GM10248 (cell line): ENCODE results near the gene GALNT15.

Source experiments
- CTCF ChIA-PET: fragments of 300-600 bp; sonication (Branson Sonifier 250); formaldehyde crosslinking; extraction: SDS; loops from one replicate; lab custom pipeline; 2021; ENCODE audit warnings: antibody characterized with exemption; lab: Yijun Ruan, JAX
- POLR2A ChIA-PET: fragments of 350-650 bp; sonication (Branson Sonifier 250); formaldehyde crosslinking; extraction: SDS; loops from one replicate; lab custom pipeline; 2020; ENCODE audit warnings: antibody characterized with exemption; lab: Yijun Ruan, JAX
- DNase-seq: peaks from one replicate; pipeline ENCODE4 v3.0.0; 2012; ENCODE audit errors: extremely low spot score
- CTCF ChIP-seq: IDR thresholded peaks from 2 replicates; pipeline ENCODE4 v1.5.1; 2012; ENCODE audit warnings: mild to moderate bottlenecking, low read depth; ENCODE audit errors: extremely low read depth, missing control alignments, control extremely low read depth

The GALNT15 gene

DNA sequence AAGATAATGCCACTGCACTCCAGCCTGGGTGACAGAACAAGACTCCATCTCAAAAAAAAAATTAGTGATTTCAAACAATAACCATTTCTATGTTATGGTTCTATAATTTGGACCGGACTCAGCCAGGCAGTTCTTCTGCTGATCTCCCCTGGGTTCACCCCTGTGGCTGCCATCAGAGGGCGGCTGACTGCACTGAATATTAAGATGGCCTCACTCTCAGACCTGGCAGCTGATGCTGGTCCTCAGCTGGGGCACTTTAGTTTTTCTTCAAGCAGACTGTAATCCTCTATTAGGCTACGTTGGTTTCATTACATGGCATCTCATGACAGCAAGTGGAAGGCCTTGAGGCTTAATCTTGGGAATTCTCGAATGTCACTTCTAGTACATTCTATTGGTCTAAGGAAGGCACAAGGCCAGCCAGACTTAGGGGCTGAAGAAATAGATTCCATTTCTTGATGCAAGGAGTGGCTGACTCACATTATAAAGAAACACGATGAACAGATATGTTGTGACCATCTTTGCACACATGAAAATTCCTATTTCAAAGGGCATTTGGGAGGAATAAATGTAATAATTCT lies 12.8 kb downstream of the GALNT15 start:
- CTCF ChIA-PET: no interaction called here
- POLR2A ChIA-PET: no interaction called here
- no peak for TF ChIP-seq CTCF
- no peak for DNase-seq

DNA sequence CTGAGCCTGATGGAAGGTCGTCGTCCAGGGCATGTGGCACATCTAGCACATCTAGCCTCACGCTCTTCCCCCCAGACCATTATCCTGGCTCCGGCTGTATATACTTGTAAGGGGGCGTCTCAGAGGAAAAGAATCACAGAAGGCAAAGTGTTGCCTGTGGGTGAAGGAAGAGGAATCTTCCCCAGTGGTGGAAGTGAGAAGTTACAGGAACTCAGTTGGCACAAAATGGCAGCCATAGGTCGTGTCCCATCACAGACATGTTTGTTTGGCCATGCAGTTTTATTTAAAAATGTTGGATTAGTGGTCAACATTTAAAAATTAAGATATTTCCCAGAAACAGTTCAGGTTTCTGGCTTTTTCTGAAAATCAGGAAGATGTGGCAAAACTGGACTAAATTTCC lies 13.6 kb downstream of the GALNT15 start:
- DNase-seq: no peak
- ChIA-PET POLR2A (no interaction called here), CTCF (interaction anchor here (2.6 kb wide), 1 partner anchor 10 kb away, joined by 10 read pairs; no protein-coding TSS in a partner anchor)
- TF ChIP-seq CTCF: no peak

DNA sequence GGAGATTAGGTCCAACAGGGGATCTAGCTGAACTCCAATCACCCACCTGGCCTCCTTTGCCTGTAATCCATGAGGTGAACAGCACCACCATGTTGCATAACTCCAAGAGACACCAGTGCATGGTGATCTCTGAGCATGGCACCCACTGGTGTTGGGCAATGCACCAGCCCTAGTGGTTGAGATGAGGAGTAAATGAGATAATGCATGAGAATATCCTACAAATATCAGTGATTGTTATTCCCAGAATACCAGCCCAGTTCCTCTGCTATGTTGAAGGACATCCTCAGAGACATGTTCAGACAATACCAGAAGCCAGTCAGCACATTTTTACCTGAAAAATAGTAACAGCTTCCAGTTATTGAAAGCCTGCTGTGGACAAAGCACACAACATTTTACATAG lies 14.7 kb downstream of the GALNT15 start:
- ChIA-PET CTCF (interaction anchor here (0.7 to 2.6 kb wide), 5 partner anchors 8 to 58 kb away, joined by 3 to 10 read pairs (median 5); no protein-coding TSS in a partner anchor), POLR2A (no interaction called here)
- no peak for TF ChIP-seq CTCF
- no peak for DNase-seq

DNA sequence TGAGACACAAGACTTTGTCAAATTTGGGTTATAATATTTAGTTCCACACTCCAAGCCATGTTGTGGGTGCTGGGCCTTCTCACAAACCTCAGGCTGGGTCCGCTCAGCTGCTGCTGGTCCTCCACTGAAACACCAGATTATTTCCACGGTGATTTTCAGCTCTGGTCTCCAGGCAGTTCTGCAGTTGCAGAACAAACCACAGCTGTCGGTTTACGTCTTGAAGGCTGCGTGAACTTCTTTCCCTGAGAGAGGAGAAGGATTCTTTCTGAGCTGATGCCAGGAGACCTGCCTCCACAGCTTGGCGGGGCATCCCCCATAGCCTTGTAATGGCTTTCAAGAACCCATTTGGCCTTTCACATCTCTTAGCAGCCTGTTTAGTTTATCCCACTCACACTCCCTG lies 16.2 kb downstream of the GALNT15 start:
- DNase-seq: no peak
- TF ChIP-seq CTCF: no peak
- POLR2A ChIA-PET: interaction anchor here (0.7 kb wide), 1 partner anchor 16 kb away, joined by 4 read pairs; the partner anchor contains the start of gene GALNT15
- CTCF ChIA-PET: interaction anchor here (2.0 to 2.6 kb wide), 2 partner anchors 10 to 12 kb away, joined by 5 to 10 read pairs; no protein-coding TSS in a partner anchor

DNA sequence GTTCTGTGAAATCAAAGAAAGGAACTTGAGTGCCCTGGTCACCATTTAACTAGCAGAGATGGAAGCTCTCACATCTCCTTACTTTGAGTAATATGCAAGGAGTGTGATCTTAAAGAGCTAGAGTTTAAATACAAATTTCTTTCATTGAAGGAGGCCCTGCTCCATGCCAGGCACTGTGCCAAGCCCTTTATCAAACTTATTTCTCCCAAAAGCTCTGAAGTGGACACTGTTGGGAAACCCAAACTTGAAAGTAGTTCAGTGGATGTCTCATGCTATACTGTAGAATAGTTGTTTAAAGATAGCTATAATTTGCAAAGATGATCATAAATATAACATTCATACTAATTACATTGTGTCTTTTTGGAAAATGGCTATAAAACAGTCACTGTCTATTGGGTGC lies 17.1 kb downstream of the GALNT15 start:
- TF ChIP-seq CTCF: no peak
- ChIA-PET POLR2A (no interaction called here), CTCF (no interaction called here)
- no peak for DNase-seq

- ChIA-PET POLR2A (no interaction called here), CTCF (interaction anchor here (1.0 to 1.2 kb wide), 2 partner anchors 12 to 14 kb away, joined by 3 to 4 read pairs; no protein-coding TSS in a partner anchor)
- no peak for TF ChIP-seq CTCF
- DNase-seq: no peak
These were observed 17.8 kb downstream of the GALNT15 start for GRCh38 chr3:16192176-16192811.
